HG03135 (cell line): ENCODE measurements around the gene RASL10A.

Experiments used
- ATAC-seq: cut with Tn5 transposase; IDR thresholded peaks from one replicate; pipeline ENCODE4 v1.9.1; 2021; ENCODE audit warnings: mild to moderate bottlenecking, moderate library complexity; ENCODE audit not compliant: unreplicated experiment

RASL10A gene

DNA sequence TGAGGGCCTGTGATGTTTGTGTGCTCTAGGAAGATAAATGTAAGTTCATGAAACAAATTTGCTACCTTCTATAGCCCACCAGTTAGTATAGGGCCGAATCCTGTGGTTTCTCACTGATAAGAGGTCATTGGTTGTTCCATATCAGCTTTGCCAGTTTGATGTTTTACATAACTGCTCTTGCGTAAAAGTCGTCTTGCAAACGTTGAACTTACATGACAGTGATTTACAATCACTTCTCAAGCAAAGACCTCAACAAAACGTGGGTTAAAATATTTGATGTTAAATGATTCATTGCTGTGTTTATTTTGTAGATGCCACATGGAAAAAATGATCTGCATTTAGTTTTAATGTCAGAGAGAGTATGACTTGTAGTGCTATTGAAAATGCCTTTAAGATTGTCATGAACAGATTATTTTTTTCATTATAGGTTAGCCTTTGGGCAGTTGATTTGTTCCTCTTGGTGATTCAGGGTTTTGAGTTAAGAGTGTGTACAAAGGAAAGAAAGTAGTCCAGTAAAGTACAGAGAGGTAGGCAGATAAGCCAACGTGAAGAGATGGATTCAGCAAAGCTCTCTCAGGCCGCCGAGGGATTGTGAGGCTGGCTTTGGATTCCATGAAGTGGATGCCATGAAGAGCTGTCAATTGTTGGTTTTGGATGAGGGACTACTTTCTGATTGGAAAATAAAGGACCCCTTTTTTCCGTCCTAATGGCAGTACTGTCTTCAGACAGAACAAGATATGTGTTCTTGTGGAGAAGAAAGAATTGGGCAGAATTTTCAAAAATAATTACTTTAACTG is 44.8 kb downstream of the RASL10A start:
- no peak for ATAC-seq

DNA sequence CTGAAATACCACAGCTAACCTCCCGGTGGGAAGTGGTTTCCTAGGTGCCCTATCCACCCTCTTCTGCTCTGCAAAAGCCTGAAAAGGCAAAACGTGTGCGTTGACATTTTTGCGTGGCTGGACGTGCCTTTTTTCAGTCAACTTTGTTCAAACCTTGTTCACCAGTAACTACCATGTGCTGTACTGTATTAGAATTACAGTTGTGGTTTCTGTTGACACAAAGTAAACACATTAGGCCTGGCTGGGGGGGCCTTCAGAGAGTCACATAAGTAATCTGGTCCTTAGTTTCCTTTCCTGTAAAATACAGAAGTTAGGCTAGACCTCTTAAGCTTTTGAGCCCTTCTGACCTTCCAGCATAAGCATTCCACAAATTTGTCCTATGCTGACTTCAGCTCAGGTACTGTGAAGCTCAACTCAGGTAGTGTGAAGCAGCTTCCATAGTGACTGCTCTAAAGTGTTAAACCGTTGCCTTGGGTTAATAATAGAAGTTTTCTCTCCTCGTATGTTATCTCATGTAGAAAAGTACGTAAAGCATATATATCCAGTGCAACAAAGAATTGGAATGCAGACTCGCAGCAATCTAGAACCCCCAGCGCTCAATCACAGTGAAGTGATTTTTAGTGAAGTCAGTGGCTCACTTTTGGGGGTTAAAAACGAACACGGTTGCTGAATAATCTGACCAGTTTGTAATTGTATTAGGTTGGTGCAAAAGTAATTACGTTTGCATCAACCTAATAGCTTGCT is 45.6 kb downstream of the RASL10A start:
- no peak for ATAC-seq

DNA sequence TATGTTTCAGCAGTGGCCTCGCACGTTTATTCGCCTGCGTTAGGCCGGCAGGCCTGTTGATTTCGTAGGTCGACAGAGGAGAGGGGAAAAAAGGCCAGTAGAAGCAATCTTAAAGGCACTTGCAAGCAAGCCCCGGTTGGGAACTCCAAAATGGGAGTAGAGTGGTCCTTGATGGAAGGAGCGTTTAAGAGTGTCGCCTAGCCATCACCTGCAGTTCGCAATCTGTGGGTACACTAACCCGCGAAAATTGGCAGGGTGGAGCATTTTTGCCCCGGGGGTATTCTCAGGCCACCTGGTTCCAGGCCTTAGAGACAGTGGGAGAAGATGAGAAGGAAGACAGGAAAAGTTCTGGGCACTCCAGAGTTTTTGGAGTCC is 46.3 kb downstream of the RASL10A start:
- ATAC-seq: no peak

DNA sequence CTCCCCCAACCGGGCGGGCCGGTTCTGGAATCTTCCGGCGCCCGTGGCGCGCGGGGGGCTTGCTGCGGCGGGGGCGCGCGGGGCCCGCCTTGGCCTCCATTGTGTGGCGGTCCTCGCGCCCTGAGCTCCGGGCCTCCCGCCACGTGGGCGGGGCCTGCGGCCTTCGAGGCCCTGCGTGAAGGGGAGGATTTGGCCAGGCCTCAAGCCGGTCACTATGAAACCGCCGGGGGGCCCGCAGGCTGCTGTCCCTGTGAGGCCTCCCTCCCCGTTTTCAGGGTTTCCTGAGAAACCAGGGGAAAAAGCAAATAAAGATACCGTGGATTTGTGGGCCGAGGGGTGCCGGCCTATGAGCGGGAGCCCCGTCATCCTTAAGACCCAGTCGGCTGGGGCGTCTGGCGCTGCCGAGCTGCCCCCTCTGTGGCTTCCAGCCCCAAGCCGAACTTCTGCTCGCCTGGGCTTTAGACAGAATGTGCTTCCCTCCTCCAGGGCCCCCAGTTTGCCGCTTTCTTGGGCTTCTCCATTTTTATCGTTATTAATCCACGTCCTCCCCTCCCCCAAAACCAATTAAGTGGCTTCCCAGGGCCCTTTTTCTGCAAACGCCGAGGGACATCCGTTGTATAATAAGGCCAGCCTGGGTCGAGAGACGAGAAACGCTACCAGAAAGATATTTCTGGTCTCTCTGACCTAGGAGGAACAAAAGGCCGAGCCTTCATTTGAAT is 46.8 kb downstream of the RASL10A start:
- ATAC-seq: peak; percentile 6

DNA sequence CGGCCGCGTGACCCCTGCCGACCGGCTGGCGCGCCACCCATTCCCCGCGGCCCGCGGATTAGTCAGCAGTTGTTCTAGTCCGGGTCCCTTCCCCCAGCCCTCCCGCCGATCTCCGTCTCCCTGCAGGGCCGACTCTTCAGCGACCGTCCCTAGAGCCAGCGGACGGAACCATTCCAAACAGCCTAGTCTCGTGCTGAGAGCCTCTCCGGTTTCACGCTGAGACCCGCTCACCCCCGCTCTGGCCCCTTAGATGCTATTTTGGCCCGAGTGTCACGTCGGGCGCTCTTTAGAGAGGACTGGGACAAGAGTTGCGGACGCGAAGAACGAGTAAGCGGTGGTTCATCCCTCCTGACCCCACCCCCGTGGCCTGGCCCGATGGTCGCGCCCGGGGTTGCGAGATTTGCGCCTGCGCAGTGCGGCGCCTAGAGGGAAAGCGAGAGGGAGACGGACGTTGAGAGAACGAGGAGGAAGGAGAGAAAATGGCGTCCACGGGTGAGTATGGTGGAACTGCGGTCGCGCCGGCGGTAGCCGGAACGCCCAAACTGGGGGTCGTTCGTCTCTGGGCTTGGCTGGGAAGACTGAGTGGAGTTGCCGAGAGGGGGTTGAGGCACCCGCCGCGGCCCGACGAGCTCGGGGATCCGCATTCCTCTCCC is 47.5 kb downstream of the RASL10A start, which contains the start of the genes EWSR1 and RHBDD3:
TSS of gene EWSR1 (plus strand) at position 411 of the 653 bp plus-strand sequence. CDS start at position 480, 69 bp downstream.
TSS of gene RHBDD3 (minus strand) at position 124 of the 653 bp plus-strand sequence. CDS start 2,355 bp downstream, outside the sequence.
- peak; percentile 79 for ATAC-seq

DNA sequence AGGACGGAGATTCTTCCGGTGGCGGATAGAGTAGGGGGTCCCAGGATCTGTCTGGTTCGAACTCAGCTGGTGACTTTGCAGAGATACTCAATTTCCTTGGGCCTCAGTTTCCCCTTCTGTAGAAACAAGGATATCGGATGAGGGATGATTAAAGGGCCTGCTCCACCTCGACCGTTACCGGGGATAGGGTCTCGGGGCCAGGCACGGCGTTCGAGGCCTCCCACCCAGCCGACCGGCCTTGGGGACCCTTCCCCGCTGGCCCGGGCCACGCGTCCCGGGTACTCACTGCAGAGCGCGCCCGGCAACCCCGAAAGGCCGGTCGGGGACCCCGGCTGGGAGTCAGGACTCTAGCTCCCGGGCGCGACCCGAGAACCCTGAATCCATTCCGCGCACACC is 48.0 kb downstream of the RASL10A start:
- no peak for ATAC-seq

DNA sequence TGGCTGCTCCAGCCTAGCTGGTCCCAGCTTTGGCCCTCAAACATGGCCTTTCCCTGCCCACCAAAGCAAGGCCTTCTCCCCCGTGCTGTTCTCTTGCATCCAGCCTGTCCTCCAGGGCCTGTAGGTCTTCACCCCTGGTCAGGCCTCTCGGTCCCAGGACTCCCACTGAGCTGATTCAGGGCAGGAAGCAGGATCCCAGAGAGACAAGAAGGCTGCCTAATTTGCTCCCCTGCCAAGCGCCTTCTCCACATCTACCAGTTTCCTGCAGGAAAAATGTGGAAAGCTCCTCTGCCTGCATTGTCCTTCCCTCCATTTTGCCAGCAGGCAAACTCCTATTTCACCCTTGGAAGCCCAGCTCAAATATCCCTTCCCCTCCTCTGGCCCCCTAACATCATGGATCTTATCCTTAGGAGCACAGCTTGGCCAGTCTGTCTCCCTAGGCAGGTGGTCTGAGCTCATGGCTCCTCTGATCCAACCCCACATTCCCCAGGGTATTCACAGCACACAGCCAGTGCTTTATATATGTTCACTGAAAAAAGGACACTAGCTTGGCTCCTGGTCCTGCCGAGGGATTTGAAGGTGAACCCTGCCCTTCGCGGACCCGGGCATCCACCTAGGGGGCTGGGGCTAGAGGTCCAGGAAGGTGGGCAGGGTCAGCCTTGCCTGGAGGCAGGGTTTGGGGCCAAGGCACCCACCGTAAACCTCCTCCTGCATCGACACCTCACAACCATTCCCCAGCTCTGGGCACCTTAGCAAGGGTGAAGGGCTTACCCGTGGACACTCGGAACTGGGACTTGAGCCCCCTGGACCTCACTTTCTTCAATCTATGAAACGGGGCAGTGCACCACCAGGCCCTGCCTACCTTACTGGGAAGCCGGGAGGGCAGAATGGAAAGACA is 48.7 kb downstream of the RASL10A start:
- no peak for ATAC-seq

DNA sequence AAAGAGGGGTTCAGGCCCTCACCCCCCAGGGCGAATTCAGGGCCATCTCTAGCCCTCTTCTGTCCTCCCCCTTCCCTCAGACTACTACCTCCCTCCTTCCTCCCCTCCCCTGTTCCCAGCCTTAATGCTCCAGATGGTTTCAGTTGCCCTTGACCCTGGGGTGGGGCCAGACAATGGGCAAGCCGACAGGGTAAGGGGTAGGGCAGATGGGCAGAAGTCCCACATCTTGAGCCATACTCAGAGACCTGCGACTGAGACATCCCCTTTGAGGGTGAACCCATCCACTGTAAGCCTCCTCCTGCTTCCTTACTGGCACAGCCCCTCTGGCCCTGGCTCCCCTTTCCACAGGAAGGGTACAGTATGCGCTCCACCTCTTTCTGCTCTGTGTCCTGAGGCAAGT is 49.6 kb downstream of the RASL10A start:
- no peak for ATAC-seq

DNA sequence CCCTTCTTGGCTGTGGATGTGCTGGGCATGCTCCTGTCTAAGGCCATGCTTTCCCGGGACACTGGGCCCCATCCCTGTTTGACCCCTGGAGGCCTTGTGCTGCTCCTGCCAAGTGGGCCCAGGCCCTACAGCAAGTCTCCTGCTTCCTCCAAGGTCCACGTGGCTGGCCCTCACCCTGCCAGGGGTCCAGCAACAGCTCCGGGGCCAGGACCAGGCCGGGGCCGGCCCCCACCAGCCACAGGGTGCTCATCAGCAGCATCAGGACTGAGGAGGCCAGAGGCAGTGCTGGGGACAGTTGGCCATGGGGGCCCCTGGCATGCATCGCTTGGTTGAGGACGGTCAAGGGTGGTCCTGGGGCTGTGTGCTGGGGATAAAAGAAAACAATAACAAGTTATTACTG is 50.2 kb downstream of the RASL10A start:
- no peak for ATAC-seq

DNA sequence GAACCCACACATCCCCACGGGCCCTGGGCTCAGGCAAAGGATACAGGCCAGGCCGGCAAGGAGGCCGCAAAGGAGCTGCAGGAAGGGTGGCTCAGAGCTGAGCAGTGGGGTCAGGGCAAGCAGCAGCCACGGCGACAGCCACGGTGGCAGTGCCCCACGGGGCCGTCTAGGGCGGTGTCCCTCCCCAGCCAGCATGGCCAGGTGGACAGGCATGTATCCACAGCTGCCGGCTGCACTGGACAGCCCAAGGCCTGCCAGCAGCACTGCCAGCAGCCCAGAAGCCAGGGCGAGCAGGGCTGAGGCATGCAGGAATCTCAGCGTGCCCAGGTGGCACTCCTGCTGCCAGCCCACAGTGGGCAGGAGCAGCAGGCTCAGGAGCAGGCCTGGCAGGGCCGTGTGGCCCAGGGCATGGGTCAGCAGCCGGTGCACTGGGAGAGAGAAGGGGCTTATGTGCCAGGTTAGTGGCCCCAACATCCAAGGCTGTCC is 51.7 kb downstream of the RASL10A start:
- no peak for ATAC-seq
